ENCODE measurements around the gene FRRS1L. TPM values are rescaled to one million over a fixed set of nuclear protein-coding genes. Genes with fewer than 3 reads are reported as not detected.

The FRRS1L gene
- total RNA-seq, 2 donors from 2014 or later: 0.12 to 1.8 TPM

- no peaks in the 10 kb centered on the region for H3K36me3 ChIP-seq
- H3K27ac ChIP-seq: no peak overlapping the region
- no peak overlapping the region for H3K9ac ChIP-seq (ENCODE audit: low read depth in 2 of 2, low read length in 2 of 2)
- no peak for TF ChIP-seq CTCF (IDR thresholded peaks at IDR 0.05)
- intact Hi-C loops (cut with DNase I): no loop called here
- no peaks in the 10 kb centered on the region for H3K9me3 ChIP-seq
- no peak overlapping the region for H3K4me3 ChIP-seq
- H3K4me1 ChIP-seq: no peaks in the 10 kb centered on the region
- H3K27me3 ChIP-seq: no peaks in the 10 kb centered on the region
- no peak for DNase-seq
Observed at GRCh38 chr9:109098171-109098959, 68.7 kb downstream of the FRRS1L start.

- H3K9me3 ChIP-seq: no peaks in the 10 kb centered on the region
- H3K27ac ChIP-seq: no peak overlapping the region
- H3K27me3 ChIP-seq: no peaks in the 10 kb centered on the region
- no peak overlapping the region for H3K9ac ChIP-seq (ENCODE audit: low read depth in 2 of 2, low read length in 2 of 2)
- TF ChIP-seq CTCF (IDR thresholded peaks at IDR 0.05): no peak
- no peaks in the 10 kb centered on the region for H3K4me1 ChIP-seq
- H3K4me3 ChIP-seq: no peak overlapping the region
- no peaks in the 10 kb centered on the region for H3K36me3 ChIP-seq
- intact Hi-C loops (cut with DNase I): no loop called here
- DNase-seq: no peak
Observed at GRCh38 chr9:109097146-109097545, 69.9 kb downstream of the FRRS1L start.

DNA sequence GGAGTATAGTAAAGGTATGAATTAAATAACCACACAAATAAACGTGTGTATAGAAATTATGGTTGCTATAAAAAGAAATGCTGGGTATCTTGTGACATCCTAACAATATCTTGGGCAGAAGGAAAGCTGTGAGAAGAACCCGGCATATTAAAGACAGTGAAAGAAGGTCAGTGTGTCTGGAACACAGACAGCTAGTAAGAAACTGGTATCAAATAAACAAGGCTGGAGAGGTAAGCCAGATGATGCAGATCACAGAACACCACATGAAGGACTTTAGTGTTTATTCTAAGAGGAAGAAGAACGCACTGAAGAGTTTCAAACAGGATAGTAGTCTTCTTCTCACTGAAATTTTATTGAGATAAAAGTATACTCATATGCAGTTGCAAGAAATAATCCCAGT is 71.7 kb downstream of the FRRS1L start:
- no peak for DNase-seq
- H3K27me3 ChIP-seq: no peaks in the 10 kb centered on the region
- H3K27ac ChIP-seq: no peak overlapping the region
- no peak overlapping the region for H3K4me3 ChIP-seq
- H3K9ac ChIP-seq (ENCODE audit: low read depth in 2 of 2, low read length in 2 of 2): no peak overlapping the region
- H3K9me3 ChIP-seq: no peaks in the 10 kb centered on the region
- no peaks in the 10 kb centered on the region for H3K4me1 ChIP-seq
- TF ChIP-seq CTCF (IDR thresholded peaks at IDR 0.05): no peak
- intact Hi-C loops (cut with DNase I): no loop called here
- no peaks in the 10 kb centered on the region for H3K36me3 ChIP-seq

DNA sequence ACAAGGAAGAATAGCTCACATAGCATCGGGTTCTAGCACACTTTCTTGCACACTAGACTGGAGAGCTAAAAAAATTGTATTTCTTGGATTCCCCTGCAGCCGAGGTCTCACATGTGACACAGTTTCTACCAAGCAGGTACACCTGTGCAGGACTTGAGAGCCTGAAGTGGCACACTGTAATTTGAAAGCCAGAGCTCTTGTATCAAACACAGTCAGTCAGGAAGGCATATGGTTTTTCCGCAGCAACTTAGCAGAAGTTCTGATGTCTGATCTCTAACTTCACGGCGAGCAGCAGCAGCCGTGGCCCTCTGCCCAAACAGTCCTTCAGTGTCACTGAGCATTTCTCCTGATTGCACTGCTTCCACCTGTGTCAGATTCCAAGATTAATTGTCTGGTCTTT is 72.8 kb downstream of the FRRS1L start:
- TF ChIP-seq CTCF (IDR thresholded peaks at IDR 0.05): no peak
- Histone ChIP-seq H3K9me3 (no peaks in the 10 kb centered on the region), H3K27ac (no peak overlapping the region), H3K36me3 (no peaks in the 10 kb centered on the region), H3K27me3 (no peaks in the 10 kb centered on the region), H3K4me3 (no peak overlapping the region), H3K9ac (ENCODE audit: low read depth in 2 of 2, low read length in 2 of 2) (no peak overlapping the region), H3K4me1 (no peaks in the 10 kb centered on the region)
- intact Hi-C loops (cut with DNase I): no loop called here
- no peak for DNase-seq

- H3K27me3 ChIP-seq: no peaks in the 10 kb centered on the region
- no peak overlapping the region for H3K4me3 ChIP-seq
- no peaks in the 10 kb centered on the region for H3K4me1 ChIP-seq
- TF ChIP-seq CTCF (IDR thresholded peaks at IDR 0.05): no peak
- no peak overlapping the region for H3K9ac ChIP-seq (ENCODE audit: low read depth in 2 of 2, low read length in 2 of 2)
- DNase-seq: no peak
- intact Hi-C loops (cut with DNase I): no loop called here
- no peaks in the 10 kb centered on the region for H3K9me3 ChIP-seq
- H3K27ac ChIP-seq: no peak overlapping the region
- H3K36me3 ChIP-seq: no peaks in the 10 kb centered on the region
Observed at GRCh38 chr9:109092587-109092986, 74.5 kb downstream of the FRRS1L start.
